GM20431 (cell line): ENCODE data around the gene EID2.

Experiments used
- in situ Hi-C: fragments of 300-500 bp; cut with MseI, MboI; formaldehyde crosslinking; loops from one replicate; pipeline ENCODE4 v1.15.0; 2020; ENCODE audit warnings: low sequenced_read_pairs; ENCODE audit not compliant: unreplicated experiment

EID2 gene

GRCh38 chr19:39542206-39542605, 2.2 kb upstream of the EID2 start:
- in situ Hi-C loops = no loop called here

GRCh38 chr19:39540333-39540673, 342 bp upstream of the EID2 start:
- in situ Hi-C loops = no loop called here

GRCh38 chr19:39539165-39539517, 820 bp downstream of the EID2 start:
- in situ Hi-C loops = loop anchor here (10.0 kb wide), 1 partner anchor 94 kb away; the partner anchor contains the start of gene SUPT5H

GRCh38 chr19:39533791-39534190, 6.2 kb downstream of the EID2 start:
- in situ Hi-C loops = loop anchor here (10.0 kb wide), 1 partner anchor 89 kb away; the partner anchor contains the start of gene SUPT5H

GRCh38 chr19:39533003-39533512, 6.9 kb downstream of the EID2 start:
- in situ Hi-C loops = loop anchor here (10.0 kb wide), 1 partner anchor 88 kb away; the partner anchor contains the start of gene SUPT5H

DNA sequence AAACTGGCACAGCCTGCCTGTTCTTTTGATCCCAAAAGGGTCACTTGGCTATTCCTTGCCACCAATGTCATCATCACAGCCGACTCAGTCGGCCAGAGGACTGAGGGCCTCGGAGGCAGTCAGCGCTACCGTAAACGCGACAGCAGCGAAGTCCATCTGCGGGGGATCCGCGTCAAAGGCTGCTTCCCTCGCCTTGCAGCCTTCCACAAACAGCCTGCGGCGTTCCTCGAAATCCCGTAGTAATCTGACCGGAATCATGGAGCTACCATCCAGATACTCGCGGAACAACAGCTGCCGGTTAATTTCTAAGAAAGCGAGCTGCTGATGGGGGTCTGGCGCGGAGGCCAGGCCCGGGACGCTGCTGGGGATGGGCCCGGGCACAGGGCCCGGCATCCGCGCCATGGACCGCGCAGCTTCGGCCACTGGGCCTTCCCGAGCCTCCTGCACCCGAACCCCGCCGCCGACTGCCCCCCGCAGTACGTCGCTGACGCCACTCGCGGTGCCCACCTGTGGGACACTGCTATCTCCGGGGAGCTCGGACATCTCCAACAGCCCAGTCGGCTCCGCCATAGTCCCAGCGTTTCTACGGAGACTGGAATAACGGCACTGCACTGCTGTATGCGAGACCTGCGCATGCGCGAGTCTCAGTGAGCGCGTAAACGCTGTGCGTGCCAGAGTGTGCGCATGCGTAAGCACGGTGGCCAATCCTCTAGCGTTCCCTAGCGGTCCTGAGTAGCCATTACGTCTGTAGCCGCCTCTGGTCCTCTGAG, 7.5 kb downstream of the EID2 start, which contains the start of gene EID2B:
Gene EID2B, minus strand, starts transcription at position 620 of the 770 bp plus-strand sequence. Its CDS starts 50 bp downstream, at position 570.
- in situ Hi-C loops = loop anchor here (10.0 kb wide), 1 partner anchor 88 kb away; the partner anchor contains the start of gene SUPT5H

DNA sequence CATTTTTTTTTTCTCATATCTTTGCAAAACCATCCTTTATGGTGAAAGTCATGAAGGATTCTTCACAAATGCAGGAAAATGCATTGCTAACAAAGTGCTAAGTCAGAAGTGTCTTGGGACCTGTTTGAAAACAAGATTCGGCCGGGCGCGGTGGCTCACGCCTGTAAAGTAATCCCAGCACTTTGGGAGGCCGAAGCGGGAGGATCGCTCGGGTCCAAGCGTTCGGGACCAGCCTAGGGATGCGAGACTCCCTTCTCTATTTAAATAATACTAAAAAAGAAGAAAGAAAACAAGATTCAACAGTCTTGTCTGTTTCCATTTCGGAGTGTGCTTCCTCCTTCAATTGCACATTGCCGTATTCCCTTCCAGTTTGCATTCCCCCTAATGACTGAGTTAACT, 8.1 kb downstream of the EID2 start:
- in situ Hi-C loops = loop anchor here (10.0 kb wide), 1 partner anchor 87 kb away; the partner anchor contains the start of gene SUPT5H

DNA sequence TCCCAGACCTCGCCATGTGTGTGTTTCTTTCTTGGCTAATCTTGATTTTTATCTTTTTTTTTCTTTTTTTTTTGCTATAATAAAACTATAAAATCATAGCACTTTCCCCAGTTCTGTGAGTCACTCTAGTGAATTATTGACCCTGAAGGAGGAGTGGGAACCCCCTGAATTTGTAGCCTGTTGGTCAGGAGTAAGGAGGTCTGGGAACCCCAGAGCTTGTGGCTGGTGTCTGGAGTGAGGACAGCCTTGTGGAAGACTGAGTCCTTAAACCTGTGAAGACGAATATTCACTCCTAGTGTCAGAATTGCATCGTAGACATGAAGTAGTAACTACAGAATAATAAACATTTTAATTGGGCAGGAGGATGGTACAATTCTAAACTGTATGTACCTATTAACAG, 14.8 kb downstream of the EID2 start:
- in situ Hi-C loops = no loop called here

GRCh38 chr19:39524495-39524894, 15.5 kb downstream of the EID2 start:
- in situ Hi-C loops = no loop called here

- in situ Hi-C loops = no loop called here
Observed at GRCh38 chr19:39520541-39521484, 19.1 kb downstream of the EID2 start.

DNA sequence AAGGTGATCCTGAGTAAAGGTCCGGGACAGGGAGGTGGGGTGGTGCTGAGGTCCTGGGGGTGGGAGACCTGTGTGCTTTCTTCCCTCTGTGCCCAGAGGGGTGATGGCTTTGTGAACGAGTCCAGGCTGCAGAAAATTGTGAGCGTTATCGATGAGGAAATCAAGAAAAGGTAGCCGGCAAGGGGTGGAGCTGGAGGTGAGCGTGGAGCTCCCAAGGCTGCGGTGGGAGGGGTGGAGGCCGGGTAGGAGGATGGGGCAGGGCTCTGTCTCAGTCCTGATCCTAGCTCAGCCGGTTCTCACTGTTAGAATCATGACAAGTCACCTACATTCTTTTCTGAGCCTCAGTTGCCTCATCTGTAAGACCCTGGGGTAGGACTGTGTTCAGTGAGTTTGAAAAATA, 21.0 kb downstream of the EID2 start:
- in situ Hi-C loops = no loop called here

GRCh38 chr19:39518458-39518857, 21.5 kb downstream of the EID2 start:
- in situ Hi-C loops = no loop called here

DNA sequence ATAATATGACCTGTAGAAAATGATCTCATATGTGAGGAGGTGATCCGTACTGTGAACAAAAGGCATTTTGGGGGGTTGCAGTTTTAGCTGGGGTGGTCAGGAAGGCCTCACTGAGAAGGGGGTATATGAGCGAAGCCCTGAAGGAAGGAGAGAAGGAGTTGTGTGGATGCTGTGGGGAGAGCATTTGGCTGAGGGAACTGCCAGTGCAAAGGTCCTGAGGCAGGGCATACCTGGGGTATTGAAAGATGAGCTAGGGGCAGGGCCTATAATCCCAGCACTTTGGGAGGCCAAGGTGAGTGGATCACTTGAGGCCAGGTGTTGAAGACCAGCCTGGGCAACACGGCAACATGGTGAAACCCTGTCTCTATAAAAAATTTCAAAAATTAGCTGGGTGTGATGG, 22.5 kb downstream of the EID2 start:
- in situ Hi-C loops = no loop called here

GRCh38 chr19:39516270-39516669, 23.7 kb downstream of the EID2 start:
- in situ Hi-C loops = no loop called here

GRCh38 chr19:39515551-39516191, 24.3 kb downstream of the EID2 start:
- in situ Hi-C loops = no loop called here

DNA sequence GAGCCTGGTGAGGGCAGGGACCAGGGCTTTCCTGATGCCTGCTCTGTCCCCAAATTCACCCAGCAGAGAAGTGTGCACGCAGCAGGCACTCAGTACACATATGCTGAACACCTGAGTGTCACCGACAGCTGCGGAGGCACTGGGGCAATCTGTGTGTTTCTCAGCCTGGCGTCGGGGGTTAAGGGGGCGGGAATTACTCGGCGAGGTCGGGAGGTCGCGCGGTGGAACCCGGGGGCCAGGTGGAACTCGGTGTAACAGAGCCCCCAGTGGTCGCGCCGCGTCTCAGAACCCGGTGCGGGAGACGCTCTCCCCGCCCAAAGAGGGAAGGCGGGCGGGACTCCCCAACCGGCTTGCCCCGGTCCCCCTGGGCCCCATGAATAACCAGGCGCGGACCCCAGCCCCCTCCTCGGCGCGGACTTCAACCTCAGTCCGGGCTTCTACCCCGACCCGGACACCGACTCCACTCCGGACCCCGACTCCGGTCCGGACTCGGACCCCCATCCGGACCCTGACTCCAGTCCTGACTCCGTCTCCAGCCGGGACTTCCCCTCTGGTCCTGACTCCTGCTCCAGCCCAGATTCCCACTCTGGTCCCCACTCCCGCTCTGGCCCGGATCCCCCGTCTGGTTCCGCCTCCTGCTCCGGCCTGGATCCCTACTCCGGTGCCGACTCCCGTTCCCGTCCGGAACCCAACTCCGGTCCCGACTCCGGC, 25.0 kb downstream of the EID2 start, which contains the start of gene SELENOV:
Gene SELENOV, plus strand, starts transcription at position 300 of the 711 bp plus-strand sequence. Its CDS starts 74 bp downstream, at position 374.
- in situ Hi-C loops = no loop called here

- in situ Hi-C loops = no loop called here
Observed at GRCh38 chr19:39512988-39513387, 27.0 kb downstream of the EID2 start.

- in situ Hi-C loops = no loop called here
Observed at GRCh38 chr19:39509233-39509632, 30.7 kb downstream of the EID2 start.

DNA sequence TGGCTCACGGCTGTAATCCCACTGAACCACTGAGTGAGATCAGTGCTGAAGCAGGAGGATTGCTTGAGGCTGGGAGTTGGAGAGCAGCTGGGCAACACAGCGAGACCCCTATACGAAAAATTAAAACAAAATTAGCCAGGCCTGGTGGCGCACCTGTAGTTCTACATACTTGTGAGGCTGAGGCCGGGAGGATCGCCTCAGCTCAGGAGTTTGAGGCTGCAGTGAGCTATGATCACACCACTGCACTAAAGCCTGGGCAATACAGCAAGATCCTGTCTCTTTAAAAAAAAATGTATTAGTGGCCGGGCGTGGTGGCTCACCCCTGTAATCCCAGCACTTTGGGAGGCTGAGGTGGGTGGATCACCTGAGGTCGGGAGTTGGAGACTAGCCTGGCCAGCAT, 31.3 kb downstream of the EID2 start:
- in situ Hi-C loops = no loop called here
